HL-60/S4 treated with retinoic acid at 250 ng/mL for 4 days and 3 days (cell line): ENCODE measurements around the gene ZGPAT.

Source experiments
- in situ Hi-C: fragments of 300-500 bp; cut with MboI; formaldehyde crosslinking; loops from 2 replicates; pipeline ENCODE4 v1.7.0; 2022; ENCODE audit warnings: low sequenced_read_pairs

Gene ZGPAT

GRCh38 chr20:63742381-63743024, 34.7 kb downstream of the ZGPAT start:
- in situ Hi-C loops: no loop called here

- in situ Hi-C loops: no loop called here
These were observed 35.6 kb downstream of the ZGPAT start for GRCh38 chr20:63743210-63743970.

- in situ Hi-C loops: no loop called here
These were observed 36.3 kb downstream of the ZGPAT start for GRCh38 chr20:63744158-63744557.

- in situ Hi-C loops: no loop called here
These were observed 37.0 kb downstream of the ZGPAT start for GRCh38 chr20:63744574-63745423.

- in situ Hi-C loops: no loop called here
These were observed 37.6 kb downstream of the ZGPAT start for GRCh38 chr20:63745424-63745805.

- in situ Hi-C loops: no loop called here
These were observed 38.3 kb downstream of the ZGPAT start for GRCh38 chr20:63745961-63746731.

- in situ Hi-C loops: no loop called here
These were observed 39.0 kb downstream of the ZGPAT start for GRCh38 chr20:63746751-63747315.

- in situ Hi-C loops: no loop called here
These were observed 39.8 kb downstream of the ZGPAT start for GRCh38 chr20:63747622-63748069.

GRCh38 chr20:63748070-63748933, 40.5 kb downstream of the ZGPAT start:
- in situ Hi-C loops: no loop called here

GRCh38 chr20:63748934-63749270, 41.1 kb downstream of the ZGPAT start:
- in situ Hi-C loops: no loop called here

- in situ Hi-C loops: no loop called here
These were observed 42.0 kb downstream of the ZGPAT start for GRCh38 chr20:63749597-63750508.

- in situ Hi-C loops: no loop called here
These were observed 43.1 kb downstream of the ZGPAT start for GRCh38 chr20:63750807-63751470.

- in situ Hi-C loops: no loop called here
These were observed 43.8 kb downstream of the ZGPAT start for GRCh38 chr20:63751471-63752271.

GRCh38 chr20:63752411-63753101, 44.7 kb downstream of the ZGPAT start:
- in situ Hi-C loops: no loop called here

- in situ Hi-C loops: no loop called here
These were observed 45.5 kb downstream of the ZGPAT start for GRCh38 chr20:63753381-63753780.

GRCh38 chr20:63754008-63754407, 46.2 kb downstream of the ZGPAT start:
- in situ Hi-C loops: no loop called here
